ENCODE measurements around the gene CYTH4. TPM values are rescaled to one million over a fixed set of nuclear protein-coding genes. Genes with fewer than 3 reads are reported as not detected.

The CYTH4 gene
- total and polyA plus RNA-seq, 2 experiments from 2014 or later = not detected

GRCh38 chr22:37343863-37344734, 61.8 kb downstream of the CYTH4 start:
- Histone ChIP-seq H4K20me1 (replicated peaks; ENCODE audit: insufficient read depth) (no peaks in the 10 kb centered on the region), H3K27ac (ENCODE audit: low read depth) (no peak overlapping the region), H3K27me3 (ENCODE audit: insufficient read depth) (no peaks in the 10 kb centered on the region), H3K4me1 (ENCODE audit: insufficient read depth) (peaks cover 11% of the 10 kb centered on the region), H3K79me2 (replicated peaks; ENCODE audit: insufficient read depth) (no peaks in the 10 kb centered on the region), H3F3A (replicated peaks; ENCODE audit: low read depth) (no peaks in the 10 kb centered on the region), H3K4me2 (no peak overlapping the region), H3K4me3 (no peak overlapping the region), H2AFZ (no peak overlapping the region), H3K9me2 (ENCODE audit: insufficient read depth) (no peaks in the 10 kb centered on the region), H3K36me3 (ENCODE audit: insufficient read depth) (no peaks in the 10 kb centered on the region)
- no peak for TF ChIP-seq POLR2AphosphoS5 (IDR thresholded peaks at IDR 0.05; ENCODE audit: low read depth)
- no peaks in the 10 kb centered on the region for H3K36me3 Mint-ChIP-seq (ENCODE audit: low read depth)
- peaks cover 9% of the 10 kb centered on the region for H3K27me3 Mint-ChIP-seq (ENCODE audit: insufficient read depth, low read depth, poor library complexity)
- H3K4me1 Mint-ChIP-seq = peaks cover 25% of the 10 kb centered on the region
- DNase-seq (ENCODE audit: low spot score) (no peak), ATAC-seq (no peak)
- H3K27ac Mint-ChIP-seq = no peak overlapping the region
- H3K4me3 Mint-ChIP-seq = no peak overlapping the region
- no peaks in the 10 kb centered on the region for H3K9me3 Mint-ChIP-seq

- Histone ChIP-seq H3F3A (replicated peaks; ENCODE audit: low read depth) (no peaks in the 10 kb centered on the region), H4K20me1 (replicated peaks; ENCODE audit: insufficient read depth) (no peaks in the 10 kb centered on the region), H3K36me3 (ENCODE audit: insufficient read depth) (no peaks in the 10 kb centered on the region), H3K4me1 (ENCODE audit: insufficient read depth) (peaks cover 11% of the 10 kb centered on the region), H3K9me2 (ENCODE audit: insufficient read depth) (no peaks in the 10 kb centered on the region), H2AFZ (no peak overlapping the region), H3K4me3 (no peak overlapping the region), H3K27me3 (ENCODE audit: insufficient read depth) (no peaks in the 10 kb centered on the region), H3K27ac (ENCODE audit: low read depth) (no peak overlapping the region), H3K79me2 (replicated peaks; ENCODE audit: insufficient read depth) (no peaks in the 10 kb centered on the region), H3K4me2 (no peak overlapping the region)
- DNase-seq (ENCODE audit: low spot score) (no peak), ATAC-seq (no peak)
- no peaks in the 10 kb centered on the region for H3K9me3 Mint-ChIP-seq
- peaks cover 25% of the 10 kb centered on the region for H3K4me1 Mint-ChIP-seq
- no peaks in the 10 kb centered on the region for H3K36me3 Mint-ChIP-seq (ENCODE audit: low read depth)
- H3K27ac Mint-ChIP-seq = no peak overlapping the region
- H3K4me3 Mint-ChIP-seq = no peak overlapping the region; the same call in 2 of the 3 replicates
- peaks cover 13% of the 10 kb centered on the region for H3K27me3 Mint-ChIP-seq (ENCODE audit: insufficient read depth, low read depth, poor library complexity)
- no peak for TF ChIP-seq JUNB (IDR thresholded peaks at IDR 0.05; ENCODE audit: unreplicated experiment)
- no peak for TF ChIP-seq POLR2AphosphoS5 (IDR thresholded peaks at IDR 0.05; ENCODE audit: low read depth)
- no peak for TF ChIP-seq STAT1 (IDR thresholded peaks at IDR 0.05; ENCODE audit: unreplicated experiment)
- no peak for TF ChIP-seq ZNF114 (CRISPR knock-in tag; IDR thresholded peaks at IDR 0.05)
- TF ChIP-seq ZNF331 (CRISPR knock-in tag; IDR thresholded peaks at IDR 0.05; ENCODE audit: low read depth) = no peak
- no peak for TF ChIP-seq EZH2phosphoT487 (IDR thresholded peaks at IDR 0.05; ENCODE audit: unreplicated experiment)
- no peak for TF ChIP-seq ZNF462 (CRISPR knock-in tag; IDR thresholded peaks at IDR 0.05)
- no peak for TF ChIP-seq CTCF (conservative IDR thresholded peaks at IDR 0.05; ENCODE audit: low read depth in 2 of 2)
Measured at GRCh38 chr22:37344735-37345449, 62.6 kb downstream of the CYTH4 start.

All from GM23338 (cell line).